HCEC 1CT (cell line): Measurements from ENCODE around the gene INPP5D.
"Not testable (repeated sequence)": the region's sequence is repeated elsewhere in the genome, so short reads cannot be mapped to it uniquely, and the experiment has no call there.

Experiments
- DNase-seq: peaks from one replicate; pipeline ENCODE4 v3.0.0-alpha.2; 2017

The INPP5D gene

GRCh38 chr2:233184669-233185068 lies 124.5 kb downstream of the INPP5D start:
- no peak for DNase-seq

GRCh38 chr2:233185330-233185729 lies 125.2 kb downstream of the INPP5D start:
- no peak for DNase-seq

GRCh38 chr2:233185963-233186362 lies 125.8 kb downstream of the INPP5D start:
- DNase-seq = no peak

GRCh38 chr2:233186851-233187250 lies 126.7 kb downstream of the INPP5D start:
- DNase-seq = no peak

- no peak for DNase-seq
These were observed 128.9 kb downstream of the INPP5D start for GRCh38 chr2:233189025-233189424.

- not testable (repeated sequence) for DNase-seq
These were observed 130.9 kb downstream of the INPP5D start for GRCh38 chr2:233191016-233191415.

- DNase-seq = no peak
These were observed 133.6 kb downstream of the INPP5D start for GRCh38 chr2:233193738-233194137.

GRCh38 chr2:233195027-233195426 lies 134.9 kb downstream of the INPP5D start:
- DNase-seq = no peak

GRCh38 chr2:233197022-233197421 lies 136.9 kb downstream of the INPP5D start:
- no peak for DNase-seq

GRCh38 chr2:233198026-233198425 lies 137.9 kb downstream of the INPP5D start:
- DNase-seq = no peak

- DNase-seq = no peak
These were observed 139.7 kb downstream of the INPP5D start for GRCh38 chr2:233199870-233200269.

GRCh38 chr2:233200790-233201189 lies 140.6 kb downstream of the INPP5D start:
- not testable (repeated sequence) for DNase-seq

GRCh38 chr2:233201258-233202013 lies 141.3 kb downstream of the INPP5D start:
- DNase-seq = no peak

- DNase-seq = no peak
These were observed 142.4 kb downstream of the INPP5D start for GRCh38 chr2:233202531-233202944.

- DNase-seq = no peak
These were observed 142.9 kb downstream of the INPP5D start for GRCh38 chr2:233203060-233203459.

GRCh38 chr2:233204286-233204936 lies 144.3 kb downstream of the INPP5D start:
- no peak for DNase-seq

GRCh38 chr2:233208382-233209116 lies 148.4 kb downstream of the INPP5D start:
- DNase-seq = no peak

GRCh38 chr2:233209117-233209532 lies 149.0 kb downstream of the INPP5D start:
- DNase-seq = no peak

- no peak for DNase-seq
These were observed 149.5 kb downstream of the INPP5D start for GRCh38 chr2:233209533-233210171.

GRCh38 chr2:233210281-233210680 lies 150.1 kb downstream of the INPP5D start:
- no peak for DNase-seq

GRCh38 chr2:233210843-233211547 lies 150.9 kb downstream of the INPP5D start:
- peak; percentile 82 for DNase-seq

GRCh38 chr2:233211548-233211895 lies 151.4 kb downstream of the INPP5D start:
- no peak for DNase-seq

- DNase-seq = no peak
These were observed 152.9 kb downstream of the INPP5D start for GRCh38 chr2:233213011-233213410.
